Panc1 (cell line): ENCODE measurements around the gene HNRNPDL. TPM values are rescaled to one million over a fixed set of nuclear protein-coding genes. Genes with fewer than 3 reads are reported as not detected.
A peak's percentile ranks its signal among the peaks of the same experiment; 100 is the strongest.

Experiments used
- ATAC-seq: fragments of 200-7000 bp; cut with Tn5 transposase; 2 replicates; pipeline ENCODE4 v1.9.1; 2020; ENCODE audit warnings: mild to moderate bottlenecking, moderate library complexity
- BruUV-seq: library from RNA; stranded (reverse); fragments of 400-500 nt; replicated peaks from 2 replicates; lab custom pipeline; 2021; lab: Mats Ljungman, UMichigan
- CTCF ChIA-PET: fragments of 300-600 bp; sonication (Branson Sonifier 250); formaldehyde crosslinking; loops from one replicate; lab custom pipeline; 2022; ENCODE audit warnings: antibody characterized with exemption; lab: Charles Lee
- POLR2A ChIA-PET: fragments of 300-600 bp; sonication (Branson Sonifier 250); formaldehyde crosslinking; loops from one replicate; lab custom pipeline; 2022; ENCODE audit warnings: antibody characterized with exemption; lab: Charles Lee
- DNase-seq: peaks from one replicate; pipeline ENCODE4 v3.0.0-alpha.2; 2010; ENCODE audit warnings: low read depth, low spot score
- H3K27ac ChIP-seq: 2 replicates; pipeline ENCODE4 v1.5.1; 2011; ENCODE audit warnings: mild to moderate bottlenecking, low read length, inconsistent platforms
- H3K27me3 ChIP-seq: fragments of 200-500 bp; sonication (Bioruptor generic); 2 replicates; pipeline ENCODE4 v1.6.0; 2014; ENCODE audit warnings: low read length, inconsistent platforms; ENCODE audit not compliant: control insufficient read depth, insufficient read depth
- H3K36me3 ChIP-seq: fragments of 200-500 bp; sonication (Bioruptor generic); 2 replicates; pipeline ENCODE4 v1.5.1; 2014; ENCODE audit warnings: inconsistent platforms, mild to moderate bottlenecking, low read length, moderate library complexity; ENCODE audit not compliant: control insufficient read depth, insufficient read depth
- H3K4me1 ChIP-seq: 2 replicates; pipeline ENCODE4 v1.5.1; 2011; ENCODE audit warnings: inconsistent platforms, mild to moderate bottlenecking, low read length, moderate library complexity; ENCODE audit not compliant: control insufficient read depth, insufficient read depth
- H3K4me3 ChIP-seq, 2 experiments: 2 replicates each; pipeline ENCODE4 v1.5.1; 2011 to 2012; ENCODE audit warnings: low read depth in 2 of 2, low read length in 2 of 2, mild to moderate bottlenecking in 2 of 2, inconsistent platforms in 1 of 2, moderate library complexity in 1 of 2
- H3K9me3 ChIP-seq: fragments of 200-500 bp; sonication (Bioruptor generic); 2 replicates; pipeline ENCODE4 v1.5.1; 2014; ENCODE audit warnings: low read depth, mild to moderate bottlenecking, inconsistent platforms, low read length, moderate library complexity; ENCODE audit not compliant: control insufficient read depth, insufficient read depth
- CTCF ChIP-seq: fragments of 450-650 bp; IDR thresholded peaks from 2 replicates; pipeline ENCODE4 v1.5.1; 2017; ENCODE audit warnings: mild to moderate bottlenecking
- POLR2AphosphoS5 ChIP-seq: IDR thresholded peaks from 2 replicates; pipeline ENCODE4 v1.6.1; 2012; ENCODE audit warnings: mild to moderate bottlenecking, low read depth, low read length, moderate library complexity
- REST ChIP-seq, 2 experiments: IDR thresholded peaks; 2 replicates each; pipeline ENCODE4 v1.6.1; 2011 to 2012; ENCODE audit warnings: low read depth in 2 of 2, control low read depth in 1 of 2, low read length in 1 of 2, mild to moderate bottlenecking in 1 of 2, moderate library complexity in 1 of 2; ENCODE audit not compliant: insufficient read depth in 1 of 2
- SIN3A ChIP-seq: IDR thresholded peaks from 2 replicates; pipeline ENCODE4 v1.6.1; 2012; ENCODE audit warnings: low read depth, mild to moderate bottlenecking, low read length, moderate library complexity, borderline replicate concordance; ENCODE audit not compliant: insufficient read depth
- TCF7L2 ChIP-seq: IDR thresholded peaks from 2 replicates; pipeline ENCODE4 v1.6.1; 2011; ENCODE audit warnings: mild to moderate bottlenecking, low read depth, low read length, inconsistent platforms
- in situ Hi-C: cut with HindIII; loops from 2 replicates; pipeline ENCODE4 v1.10.0; 2016; ENCODE audit warnings: low sequenced_read_pairs, low pct_unique_long_range_greater_than_20kb
- intact Hi-C: fragments of 100-400 bp; cut with micrococcal nuclease; formaldehyde crosslinking; loops from one replicate; pipeline ENCODE4 v1.10.0; 2022; ENCODE audit not compliant: unreplicated experiment
- total RNA-seq: library from RNA; stranded (reverse); gene quantifications from one replicate; pipeline ENCODE4 v1.2.1, GENCODE V29; 2021; ENCODE audit not compliant: unreplicated experiment

The HNRNPDL gene
- total RNA-seq, 1 experiment from 2014 or later, result 146 TPM

- no TSS peak for BruUV-seq
- ChIA-PET CTCF (no interaction called here), POLR2A (no interaction called here)
- Histone ChIP-seq H3K9me3 (no peaks in the 10 kb centered on the region), H3K4me3 (no peak overlapping the region), H3K27ac (no peak overlapping the region), H3K36me3 (no peaks in the 10 kb centered on the region), H3K27me3 (no peaks in the 10 kb centered on the region), H3K4me1 (peaks cover 3% of the 10 kb centered on the region; the same call in 1 of the 2 replicates)
- ATAC-seq (no peak), DNase-seq (no peak)
- intact Hi-C loops, result no loop called here
- in situ Hi-C loops, result no loop called here
- no peak for TF ChIP-seq REST (IDR thresholded peaks at IDR 0.05; ENCODE audit: insufficient read depth in 1 of 2, low read depth in 2 of 2, low read length in 1 of 2)
- TF ChIP-seq SIN3A, result no peak
- no peak for TF ChIP-seq POLR2AphosphoS5
- no peak for TF ChIP-seq TCF7L2
- TF ChIP-seq CTCF, result no peak
These were observed 49.9 kb downstream of the HNRNPDL start for GRCh38 chr4:82380344-82380743.

- TF ChIP-seq SIN3A, result no peak
- no peak for TF ChIP-seq TCF7L2
- TF ChIP-seq POLR2AphosphoS5, result no peak
- TF ChIP-seq REST (IDR thresholded peaks at IDR 0.05; ENCODE audit: insufficient read depth in 1 of 2, low read depth in 2 of 2, low read length in 1 of 2), result no peak
- TF ChIP-seq CTCF, result no peak
- Histone ChIP-seq H3K4me3 (peak overlapping the region in 1 of 2 experiments; percentile 67; a peak in 2 of 4 replicates), H3K4me1 (peaks cover 3% of the 10 kb centered on the region; the same call in 1 of the 2 replicates), H3K36me3 (peaks cover 15% of the 10 kb centered on the region), H3K9me3 (no peaks in the 10 kb centered on the region), H3K27ac (peak overlapping the region; percentile 96), H3K27me3 (no peaks in the 10 kb centered on the region)
- BruUV-seq, result no TSS peak
- in situ Hi-C loops, result no loop called here
- intact Hi-C loops, result no loop called here
- POLR2A ChIA-PET, result no interaction called here
- CTCF ChIA-PET, result no interaction called here
- DNase-seq (no peak), ATAC-seq (no peak)
These were observed 54.2 kb downstream of the HNRNPDL start for GRCh38 chr4:82376109-82376508.
